Measurements from ENCODE around the gene AHRR. TPM values are rescaled to one million over a fixed set of nuclear protein-coding genes. Genes with fewer than 3 reads are reported as not detected.
A peak's percentile ranks its signal among the peaks of the same experiment; 100 is the strongest.

The AHRR gene
- total RNA-seq, 1 donor from 2014 or later: 1.4 TPM

- H3K9me3 ChIP-seq (replicated peaks): no peaks in the 10 kb centered on the region
- H3K27ac ChIP-seq (replicated peaks): no peak overlapping the region
- DNase-seq: peak; percentile 11
- peaks cover 38% of the 10 kb centered on the region for H3K36me3 ChIP-seq
- H3K4me3 ChIP-seq: no peak overlapping the region
- no peaks in the 10 kb centered on the region for H3K27me3 ChIP-seq (ENCODE audit: low read depth)
- no peak for TF ChIP-seq CTCF (IDR thresholded peaks at IDR 0.05; ENCODE audit: borderline replicate concordance)
- intact Hi-C loops (cut with micrococcal nuclease): no loop called here
- H3K4me1 ChIP-seq: peaks cover 32% of the 10 kb centered on the region
Observed at GRCh38 chr5:445591-445990, 124.1 kb downstream of the AHRR start.

GRCh38 chr5:446066-446882 lies 124.8 kb downstream of the AHRR start:
- TF ChIP-seq CTCF (IDR thresholded peaks at IDR 0.05; ENCODE audit: borderline replicate concordance): no peak
- intact Hi-C loops (cut with micrococcal nuclease): no loop called here
- H3K4me3 ChIP-seq: no peak overlapping the region
- peaks cover 45% of the 10 kb centered on the region for H3K36me3 ChIP-seq
- H3K9me3 ChIP-seq (replicated peaks): peaks cover 7% of the 10 kb centered on the region
- H3K27me3 ChIP-seq (ENCODE audit: low read depth): no peaks in the 10 kb centered on the region
- H3K27ac ChIP-seq (replicated peaks): no peak overlapping the region
- H3K4me1 ChIP-seq: peaks cover 32% of the 10 kb centered on the region
- no peak for DNase-seq

GRCh38 chr5:446883-447263 lies 125.4 kb downstream of the AHRR start:
- no peak for DNase-seq
- intact Hi-C loops (cut with micrococcal nuclease): no loop called here
- peaks cover 51% of the 10 kb centered on the region for H3K36me3 ChIP-seq

GRCh38 chr5:447501-447900 lies 126.0 kb downstream of the AHRR start:
- no peak for TF ChIP-seq CTCF (IDR thresholded peaks at IDR 0.05; ENCODE audit: borderline replicate concordance)
- intact Hi-C loops (cut with micrococcal nuclease): no loop called here

More at GRCh38 chr5:446883-447263, 125.4 kb downstream of the AHRR start:
- H3K9me3 ChIP-seq (replicated peaks): peaks cover 13% of the 10 kb centered on the region
- no peak overlapping the region for H3K4me3 ChIP-seq
- TF ChIP-seq CTCF (IDR thresholded peaks at IDR 0.05; ENCODE audit: borderline replicate concordance): peak; percentile 64
- H3K27me3 ChIP-seq (ENCODE audit: low read depth): no peaks in the 10 kb centered on the region
- peaks cover 32% of the 10 kb centered on the region for H3K4me1 ChIP-seq
- no peak overlapping the region for H3K27ac ChIP-seq (replicated peaks)

GRCh38 chr5:448061-448765 lies 126.7 kb downstream of the AHRR start:
- no peak for TF ChIP-seq CTCF (IDR thresholded peaks at IDR 0.05; ENCODE audit: borderline replicate concordance)
- Histone ChIP-seq H3K27me3 (ENCODE audit: low read depth) (no peaks in the 10 kb centered on the region), H3K36me3 (peaks cover 64% of the 10 kb centered on the region), H3K27ac (replicated peaks) (no peak overlapping the region), H3K9me3 (replicated peaks) (peaks cover 24% of the 10 kb centered on the region), H3K4me3 (no peak overlapping the region), H3K4me1 (peaks cover 19% of the 10 kb centered on the region)
- DNase-seq: peak; percentile 55
- intact Hi-C loops (cut with micrococcal nuclease): no loop called here

More at GRCh38 chr5:447501-447900, 126.0 kb downstream of the AHRR start:
- no peak overlapping the region for H3K27ac ChIP-seq (replicated peaks)
- H3K36me3 ChIP-seq: peaks cover 57% of the 10 kb centered on the region
- H3K27me3 ChIP-seq (ENCODE audit: low read depth): no peaks in the 10 kb centered on the region
- no peak overlapping the region for H3K4me3 ChIP-seq
- peak; percentile 11 for DNase-seq
- H3K9me3 ChIP-seq (replicated peaks): peaks cover 19% of the 10 kb centered on the region
- H3K4me1 ChIP-seq: peaks cover 25% of the 10 kb centered on the region
